Smooth muscle cell (in vitro differentiated cells): Measurements from ENCODE around the gene RRAD. TPM values are rescaled to one million over a fixed set of nuclear protein-coding genes. Genes with fewer than 3 reads are reported as not detected.
"Not testable (repeated sequence)": the region's sequence is repeated elsewhere in the genome, so short reads cannot be mapped to it uniquely, and the experiment has no call there.

ENCODE experiments used
- DNase-seq: peaks from one replicate; lab custom pipeline; 2025; ENCODE audit not compliant: unreplicated experiment; lab: John Stamatoyannopoulos, UW
- H2AFZ ChIP-seq: fragments of 200-600 bp; sonication (generic); 2 replicates; pipeline ENCODE4 v1.6.0; 2016; ENCODE audit warnings: antibody characterized with exemption, low read depth, mild to moderate bottlenecking
- H3F3A ChIP-seq: fragments of 200-600 bp; sonication (generic); 2 replicates; pipeline ENCODE4 v1.6.0; 2017; ENCODE audit warnings: antibody characterized with exemption, low read depth
- H3K27ac ChIP-seq: fragments of 200-600 bp; sonication (generic); 2 replicates; pipeline ENCODE4 v1.5.1; 2016; ENCODE audit warnings: low read depth, mild to moderate bottlenecking
- H3K27me3 ChIP-seq: fragments of 200-600 bp; sonication (generic); 2 replicates; pipeline ENCODE4 v1.6.1; 2016; ENCODE audit warnings: low read depth, mild to moderate bottlenecking
- H3K36me3 ChIP-seq: fragments of 200-600 bp; sonication (generic); 2 replicates; pipeline ENCODE4 v1.5.1; 2016; ENCODE audit warnings: low read depth
- H3K4me1 ChIP-seq: fragments of 200-600 bp; sonication (generic); 2 replicates; pipeline ENCODE4 v1.5.1; 2016; ENCODE audit warnings: low read depth
- H3K4me2 ChIP-seq: fragments of 200-600 bp; sonication (generic); 2 replicates; pipeline ENCODE4 v1.6.0; 2016; ENCODE audit warnings: mild to moderate bottlenecking
- H3K4me3 ChIP-seq: fragments of 200-600 bp; sonication (generic); 2 replicates; pipeline ENCODE4 v1.5.1; 2016; ENCODE audit warnings: mild to moderate bottlenecking
- H3K79me2 ChIP-seq: fragments of 200-600 bp; sonication (generic); 2 replicates; pipeline ENCODE4 v1.6.0; 2016; ENCODE audit warnings: low read depth, mild to moderate bottlenecking
- H3K9ac ChIP-seq: fragments of 200-600 bp; sonication (generic); 2 replicates; pipeline ENCODE4 v1.6.0; 2016; ENCODE audit warnings: low read depth
- H3K9me3 ChIP-seq: fragments of 200-600 bp; sonication (generic); replicated peaks from 2 replicates; pipeline ENCODE4 v1.5.1; 2016; ENCODE audit warnings: low read depth
- H4K20me1 ChIP-seq: fragments of 200-600 bp; sonication (generic); 2 replicates; pipeline ENCODE4 v1.6.0; 2016; ENCODE audit warnings: low read depth
- CTCF ChIP-seq: fragments of 200-600 bp; sonication (generic); IDR thresholded peaks from 2 replicates; pipeline ENCODE4 v1.5.1; 2017; ENCODE audit warnings: borderline replicate concordance, mild to moderate bottlenecking, antibody characterized with exemption; ENCODE audit not compliant: insufficient read depth, poor library complexity, severe bottlenecking
- WGBS: methylation state at CpG from one replicate; pipeline ENCODE4 v1.1.7; 2016; ENCODE audit warnings: low lambda C conversion rate; 5-methylcytosine and 5-hydroxymethylcytosine counted together
- polyA plus RNA-seq: library from polyadenylated mRNA; unstranded; fragments of >200 nt; fragmentation: Nextera tagmentation; extraction: Ambion mirVana; gene quantifications from 2 replicates; pipeline ENCODE4 v1.2.1, GENCODE V29; 2016
- total RNA-seq: library from RNA; depleted of rRNA; stranded (reverse); fragments of >200 nt; gene quantifications from 2 replicates; pipeline ENCODE4 v1.2.3, GENCODE V29; 2014

RRAD gene
- total and polyA plus RNA-seq, 2 experiments from 2014 or later: 7.6 to 27.5 TPM

- no peaks in the 10 kb centered on the region for H3K9me3 ChIP-seq
- H3K36me3 ChIP-seq: no peaks in the 10 kb centered on the region
- no peak overlapping the region for H3K27ac ChIP-seq
- H2AFZ ChIP-seq: no peak overlapping the region
- no peak for TF ChIP-seq CTCF
- no peak overlapping the region for H3K9ac ChIP-seq
- no peaks in the 10 kb centered on the region for H3K4me1 ChIP-seq
- H3F3A ChIP-seq: peaks cover 2% of the 10 kb centered on the region
- no peak overlapping the region for H3K4me3 ChIP-seq
- H3K4me2 ChIP-seq: no peak overlapping the region
- no peaks in the 10 kb centered on the region for H3K79me2 ChIP-seq
- no peak for DNase-seq
- peaks cover 20% of the 10 kb centered on the region for H3K27me3 ChIP-seq
- 94% methylated on average over 4 of the region's 4 CpGs for WGBS
- H4K20me1 ChIP-seq: no peaks in the 10 kb centered on the region
Observed at GRCh38 chr16:66945939-66946338, 20.6 kb upstream of the RRAD start.

GRCh38 chr16:66944971-66945370 lies 19.6 kb upstream of the RRAD start:
- 95% methylated on average over 9 of the region's 9 CpGs for whole genome bisulfite sequencing
- not testable (repeated sequence) for H3K4me3 ChIP-seq, H4K20me1 ChIP-seq, H3K79me2 ChIP-seq, H3K27ac ChIP-seq, H3F3A ChIP-seq, H3K9me3 ChIP-seq, DNase-seq, H3K9ac ChIP-seq, H3K4me2 ChIP-seq, H2AFZ ChIP-seq, H3K36me3 ChIP-seq, H3K4me1 ChIP-seq
- H3K27me3 ChIP-seq: peaks cover 20% of the 10 kb centered on the region

GRCh38 chr16:66944054-66944441 lies 18.7 kb upstream of the RRAD start:
- Histone ChIP-seq H3K27ac (no peak overlapping the region), H3K9ac (no peak overlapping the region), H2AFZ (no peak overlapping the region), H3K4me2 (no peak overlapping the region), H4K20me1 (peaks cover 8% of the 10 kb centered on the region), H3F3A (peaks cover 2% of the 10 kb centered on the region), H3K79me2 (no peaks in the 10 kb centered on the region), H3K4me3 (no peak overlapping the region), H3K27me3 (peaks cover 11% of the 10 kb centered on the region), H3K9me3 (no peaks in the 10 kb centered on the region), H3K4me1 (no peaks in the 10 kb centered on the region), H3K36me3 (no peaks in the 10 kb centered on the region)
- WGBS: 93% methylated on average over 5 of the region's 5 CpGs
- TF ChIP-seq CTCF: no peak
- no peak for DNase-seq

- peaks cover 10% of the 10 kb centered on the region for H4K20me1 ChIP-seq
- H3K79me2 ChIP-seq: no peaks in the 10 kb centered on the region
- no peak overlapping the region for H3K9ac ChIP-seq
- no peaks in the 10 kb centered on the region for H3K9me3 ChIP-seq
- peaks cover 2% of the 10 kb centered on the region for H3F3A ChIP-seq
- TF ChIP-seq CTCF: no peak
- H3K27me3 ChIP-seq: peaks cover 6% of the 10 kb centered on the region
- WGBS: 96% methylated on average over 15 of the region's 15 CpGs
- H3K36me3 ChIP-seq: no peaks in the 10 kb centered on the region
- no peak overlapping the region for H2AFZ ChIP-seq
- no peak overlapping the region for H3K27ac ChIP-seq
- no peaks in the 10 kb centered on the region for H3K4me1 ChIP-seq
- no peak for DNase-seq
- no peak overlapping the region for H3K4me2 ChIP-seq
- no peak overlapping the region for H3K4me3 ChIP-seq
Observed at GRCh38 chr16:66943426-66944053, 18.2 kb upstream of the RRAD start.
